GM13977 (cell line): ENCODE data around the gene CCND1.

Experiments
- DNase-seq: peaks from one replicate; pipeline ENCODE4 v3.0.0; 2012; ENCODE audit warnings: low spot score
- in situ Hi-C: fragments of 300-500 bp; cut with MboI; formaldehyde crosslinking; loops from one replicate; pipeline ENCODE4 v1.12.0; 2022; ENCODE audit warnings: low sequenced_read_pairs, low pct_unique_long_range_greater_than_20kb, mixed read lengths, inconsistent platforms; ENCODE audit not compliant: unreplicated experiment
- TF ChIP-seq, protein P1 (sequence below): IDR thresholded peaks from 2 replicates; pipeline ENCODE4 v1.5.1; 2012; ENCODE audit warnings: mild to moderate bottlenecking, control low read depth; ENCODE audit not compliant: insufficient read depth; ENCODE audit errors: extremely low read depth, missing control alignments

CCND1 gene

DNA sequence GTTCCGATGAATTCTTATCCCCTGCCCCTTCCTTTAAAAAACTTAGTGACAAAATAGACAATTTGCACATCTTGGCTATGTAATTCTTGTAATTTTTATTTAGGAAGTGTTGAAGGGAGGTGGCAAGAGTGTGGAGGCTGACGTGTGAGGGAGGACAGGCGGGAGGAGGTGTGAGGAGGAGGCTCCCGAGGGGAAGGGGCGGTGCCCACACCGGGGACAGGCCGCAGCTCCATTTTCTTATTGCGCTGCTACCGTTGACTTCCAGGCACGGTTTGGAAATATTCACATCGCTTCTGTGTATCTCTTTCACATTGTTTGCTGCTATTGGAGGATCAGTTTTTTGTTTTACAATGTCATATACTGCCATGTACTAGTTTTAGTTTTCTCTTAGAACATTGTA lies 12.0 kb downstream of the CCND1 start:
- TF ChIP-seq, protein P1, sequence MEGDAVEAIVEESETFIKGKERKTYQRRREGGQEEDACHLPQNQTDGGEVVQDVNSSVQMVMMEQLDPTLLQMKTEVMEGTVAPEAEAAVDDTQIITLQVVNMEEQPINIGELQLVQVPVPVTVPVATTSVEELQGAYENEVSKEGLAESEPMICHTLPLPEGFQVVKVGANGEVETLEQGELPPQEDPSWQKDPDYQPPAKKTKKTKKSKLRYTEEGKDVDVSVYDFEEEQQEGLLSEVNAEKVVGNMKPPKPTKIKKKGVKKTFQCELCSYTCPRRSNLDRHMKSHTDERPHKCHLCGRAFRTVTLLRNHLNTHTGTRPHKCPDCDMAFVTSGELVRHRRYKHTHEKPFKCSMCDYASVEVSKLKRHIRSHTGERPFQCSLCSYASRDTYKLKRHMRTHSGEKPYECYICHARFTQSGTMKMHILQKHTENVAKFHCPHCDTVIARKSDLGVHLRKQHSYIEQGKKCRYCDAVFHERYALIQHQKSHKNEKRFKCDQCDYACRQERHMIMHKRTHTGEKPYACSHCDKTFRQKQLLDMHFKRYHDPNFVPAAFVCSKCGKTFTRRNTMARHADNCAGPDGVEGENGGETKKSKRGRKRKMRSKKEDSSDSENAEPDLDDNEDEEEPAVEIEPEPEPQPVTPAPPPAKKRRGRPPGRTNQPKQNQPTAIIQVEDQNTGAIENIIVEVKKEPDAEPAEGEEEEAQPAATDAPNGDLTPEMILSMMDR = no peak
- DNase-seq = no peak
- in situ Hi-C loops = loop anchor here (25.0 kb wide), 1 partner anchor 741 kb away; the partner anchor contains the start of genes IGHMBP2 and MRPL21

DNA sequence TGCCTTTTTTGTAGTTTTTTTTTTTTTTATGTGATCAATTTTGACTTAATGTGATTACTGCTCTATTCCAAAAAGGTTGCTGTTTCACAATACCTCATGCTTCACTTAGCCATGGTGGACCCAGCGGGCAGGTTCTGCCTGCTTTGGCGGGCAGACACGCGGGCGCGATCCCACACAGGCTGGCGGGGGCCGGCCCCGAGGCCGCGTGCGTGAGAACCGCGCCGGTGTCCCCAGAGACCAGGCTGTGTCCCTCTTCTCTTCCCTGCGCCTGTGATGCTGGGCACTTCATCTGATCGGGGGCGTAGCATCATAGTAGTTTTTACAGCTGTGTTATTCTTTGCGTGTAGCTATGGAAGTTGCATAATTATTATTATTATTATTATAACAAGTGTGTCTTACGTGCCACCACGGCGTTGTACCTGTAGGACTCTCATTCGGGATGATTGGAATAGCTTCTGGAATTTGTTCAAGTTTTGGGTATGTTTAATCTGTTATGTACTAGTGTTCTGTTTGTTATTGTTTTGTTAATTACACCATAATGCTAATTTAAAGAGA lies 12.5 kb downstream of the CCND1 start:
- in situ Hi-C loops = loop anchor here (25.0 kb wide), 1 partner anchor 741 kb away; the partner anchor contains the start of genes IGHMBP2 and MRPL21
- DNase-seq = no peak
- TF ChIP-seq, protein P1 = no peak

DNA sequence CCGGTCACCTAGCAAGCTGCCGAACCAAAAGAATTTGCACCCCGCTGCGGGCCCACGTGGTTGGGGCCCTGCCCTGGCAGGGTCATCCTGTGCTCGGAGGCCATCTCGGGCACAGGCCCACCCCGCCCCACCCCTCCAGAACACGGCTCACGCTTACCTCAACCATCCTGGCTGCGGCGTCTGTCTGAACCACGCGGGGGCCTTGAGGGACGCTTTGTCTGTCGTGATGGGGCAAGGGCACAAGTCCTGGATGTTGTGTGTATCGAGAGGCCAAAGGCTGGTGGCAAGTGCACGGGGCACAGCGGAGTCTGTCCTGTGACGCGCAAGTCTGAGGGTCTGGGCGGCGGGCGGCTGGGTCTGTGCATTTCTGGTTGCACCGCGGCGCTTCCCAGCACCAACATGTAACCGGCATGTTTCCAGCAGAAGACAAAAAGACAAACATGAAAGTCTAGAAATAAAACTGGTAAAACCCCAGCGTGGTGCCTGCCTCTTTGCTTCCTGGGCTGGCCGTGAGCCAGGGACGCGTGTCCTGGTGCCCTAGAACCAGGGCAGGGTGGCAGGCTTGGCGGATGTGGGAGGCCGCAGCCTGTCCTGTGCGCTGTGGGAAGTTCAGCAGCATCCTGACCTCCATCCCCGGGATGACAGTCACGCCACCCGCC lies 13.2 kb downstream of the CCND1 start:
- in situ Hi-C loops = loop anchor here (25.0 kb wide), 1 partner anchor 742 kb away; the partner anchor contains the start of genes IGHMBP2 and MRPL21

DNA sequence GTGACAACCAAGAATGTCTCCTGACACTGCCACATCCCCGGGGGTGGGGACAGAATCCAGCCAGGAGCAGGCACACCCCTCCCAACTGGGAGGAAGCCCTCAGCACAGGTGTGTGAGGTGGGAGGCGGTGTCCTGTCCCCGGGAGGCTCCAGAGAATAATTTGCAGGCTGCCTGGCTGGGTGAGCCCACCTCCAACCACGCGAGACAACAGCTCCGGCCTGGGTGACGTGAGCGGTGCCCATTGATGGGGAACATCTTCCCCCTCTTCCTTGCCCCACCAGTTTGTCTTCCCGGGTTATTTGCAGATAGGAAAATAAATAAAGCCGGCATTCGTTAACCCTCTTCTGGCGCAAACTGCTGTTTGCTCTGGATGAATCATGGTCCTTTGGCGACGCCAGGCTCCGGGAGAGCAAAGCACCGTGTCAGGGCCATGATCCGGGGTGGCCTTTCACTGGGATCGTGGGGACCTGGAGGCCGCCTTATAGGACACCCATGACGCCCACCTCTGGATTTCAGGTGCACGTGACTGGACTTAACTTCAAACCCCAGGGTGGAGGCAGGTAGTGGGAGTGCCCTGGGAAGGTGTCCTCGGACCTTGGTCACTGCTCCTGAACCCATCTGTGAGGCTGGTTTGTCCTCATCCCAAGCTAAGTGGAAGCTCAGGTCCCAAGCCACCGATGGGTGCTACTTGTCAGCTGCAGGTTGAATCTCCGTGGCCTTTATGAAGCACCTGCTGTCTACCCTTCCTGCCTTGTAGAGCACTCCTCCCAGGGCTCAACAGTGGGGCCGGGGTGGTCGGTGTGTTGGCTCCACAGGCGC lies 13.9 kb downstream of the CCND1 start:
- no peak for DNase-seq
- in situ Hi-C loops = loop anchor here (25.0 kb wide), 1 partner anchor 743 kb away; the partner anchor contains the start of genes IGHMBP2 and MRPL21

More for the DNA sequence above, 13.2 kb downstream of the CCND1 start:
- no peak for DNase-seq
- TF ChIP-seq, protein P1 = no peak

DNA sequence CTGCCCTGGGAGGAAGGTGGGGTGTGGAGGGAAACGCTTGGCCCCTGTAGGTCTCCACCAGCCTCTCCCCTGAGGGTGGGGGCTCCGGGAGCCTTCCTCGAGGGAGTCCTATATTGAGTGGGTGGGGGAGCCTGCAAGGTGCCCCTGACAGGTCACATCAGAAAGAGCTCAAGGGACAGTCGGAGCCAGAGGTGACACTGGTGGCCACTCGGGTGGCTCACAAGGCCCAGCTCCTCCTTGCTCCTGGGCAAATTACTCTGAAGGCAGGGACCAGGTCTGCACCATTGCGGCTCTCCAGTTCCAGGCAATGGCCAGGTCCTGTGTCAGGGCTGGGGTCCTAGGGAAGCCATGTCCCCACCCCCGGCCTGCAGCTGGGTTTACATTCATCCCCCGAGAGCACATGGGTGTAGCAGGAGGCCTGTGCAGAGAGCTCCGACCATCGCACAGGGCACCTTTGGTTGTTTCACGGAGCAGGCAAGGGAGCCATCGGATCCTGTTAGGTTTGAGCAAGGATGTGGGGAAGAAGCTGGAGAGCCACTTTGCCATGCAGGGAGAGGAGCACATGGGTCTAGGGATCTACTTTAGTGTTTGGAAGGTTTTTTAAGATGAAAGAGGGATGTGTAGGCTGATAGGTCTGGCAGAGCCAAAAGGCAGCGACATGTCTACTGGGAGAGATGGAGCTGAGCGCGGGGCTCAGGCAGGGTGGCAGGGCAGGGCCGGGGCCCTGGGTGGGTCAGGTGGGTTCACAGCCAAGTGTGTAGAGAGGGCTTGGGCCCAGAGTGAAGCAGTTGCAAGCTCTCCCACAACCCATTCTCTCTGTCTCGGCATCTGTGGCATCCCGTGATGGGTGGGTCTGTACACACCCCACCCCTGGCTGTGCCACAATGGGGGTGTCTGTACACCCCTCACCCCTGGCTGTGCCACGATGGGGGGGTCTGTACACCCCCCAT lies 14.8 kb downstream of the CCND1 start:
- no peak for DNase-seq
- in situ Hi-C loops = loop anchor here (25.0 kb wide), 1 partner anchor 743 kb away; the partner anchor contains the start of genes IGHMBP2 and MRPL21
- TF ChIP-seq, protein P1 = no peak

More for the DNA sequence above, 13.9 kb downstream of the CCND1 start:
- TF ChIP-seq, protein P1 = no peak
